ENCODE results near the gene SUN1.

The SUN1 gene

DNA sequence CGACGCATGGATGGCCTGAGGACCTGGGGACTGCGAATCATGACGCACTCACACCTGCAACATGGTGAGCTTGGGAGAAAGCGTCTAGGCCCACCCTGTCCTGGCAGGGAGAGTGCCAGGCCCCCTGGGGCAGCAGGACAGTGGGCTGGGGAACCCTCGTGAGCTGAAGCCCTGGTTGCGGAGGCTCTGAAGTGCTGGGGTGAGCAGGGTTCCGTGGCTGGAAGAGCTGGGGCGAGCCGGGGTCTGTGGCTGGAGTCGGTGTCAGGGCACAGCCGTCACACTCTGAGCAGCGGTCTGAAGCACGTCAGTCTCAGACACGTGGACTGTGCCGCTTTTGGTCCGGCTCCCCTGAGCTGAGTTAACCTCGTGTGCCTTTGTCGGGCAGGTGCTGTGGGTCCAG, 4.7 kb downstream of the SUN1 start:
- no peak for DNase-seq (ENCODE audit: low read depth, low spot score)
- TF ChIP-seq CTCF (IDR thresholded peaks at IDR 0.05; ENCODE audit: insufficient read depth, low read length, missing control alignments) = no peak
- ChIA-PET POLR2A (no interaction called here), CTCF (interaction anchor here (1.0 to 2.2 kb wide), 11 partner anchors 9 to 38 kb away, joined by 3 to 17 read pairs (median 7); no protein-coding TSS in a partner anchor)
- no peak overlapping the region for H3K4me3 ChIP-seq (ENCODE audit: low read depth, low read length)

DNA sequence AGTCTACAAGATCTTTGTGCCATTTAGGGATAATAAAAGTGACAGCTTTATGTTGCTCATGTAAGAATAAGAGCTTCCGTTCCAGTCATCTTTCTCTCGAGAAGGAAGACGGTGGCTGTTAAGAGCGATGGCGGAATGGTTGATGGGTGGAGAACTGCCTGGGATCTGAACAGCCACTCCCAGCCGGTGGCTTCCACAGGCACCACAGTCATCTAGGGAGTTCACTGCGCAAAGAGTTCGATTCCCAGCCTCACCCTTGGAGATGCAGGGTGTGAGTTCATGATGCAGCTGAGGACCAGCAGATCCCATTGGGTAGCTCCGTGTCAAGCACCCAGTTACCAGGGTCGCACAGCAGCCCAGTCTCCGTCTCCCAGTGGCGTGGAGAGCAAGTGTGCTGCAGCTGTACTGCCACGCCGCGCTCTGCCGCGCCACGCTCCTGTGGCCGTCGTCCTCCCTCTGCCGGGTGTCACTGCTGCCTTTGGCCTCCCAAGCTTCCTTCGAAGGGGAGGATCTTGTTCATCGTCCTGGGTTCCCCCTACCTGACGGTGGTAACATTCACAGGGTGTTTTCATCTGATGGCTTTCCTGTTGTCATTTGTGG, 7.8 kb downstream of the SUN1 start:
- CTCF ChIA-PET = interaction anchor here (1.7 to 1.8 kb wide), 2 partner anchors 13 to 33 kb away, joined by 5 to 8 read pairs; no protein-coding TSS in a partner anchor
- POLR2A ChIA-PET = no interaction called here

DNA sequence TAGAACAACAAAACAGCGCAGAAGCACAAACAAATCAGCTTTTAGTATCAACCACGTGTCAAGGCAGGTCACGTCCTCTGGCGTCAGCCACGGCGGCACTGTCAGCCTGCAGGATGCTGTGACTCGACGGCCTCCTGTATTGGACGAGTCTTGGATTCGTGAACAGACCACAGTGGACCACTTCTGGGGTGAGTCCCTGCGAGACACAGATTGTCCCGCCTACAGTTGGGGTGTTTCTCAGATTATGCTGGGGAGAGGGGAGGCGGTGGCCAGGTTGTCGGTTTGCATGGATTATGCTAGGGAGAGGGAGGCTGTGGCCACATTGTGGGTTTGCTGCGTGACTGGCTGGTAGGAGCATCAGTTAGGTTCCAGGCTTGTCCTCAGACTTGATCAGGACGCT, 9.7 kb downstream of the SUN1 start:
- H3K4me3 ChIP-seq (ENCODE audit: low read depth, low read length) = no peak overlapping the region
- ChIA-PET CTCF (interaction anchor here (0.8 to 1.8 kb wide), 2 partner anchors 10 to 11 kb away, joined by 4 to 5 read pairs; no protein-coding TSS in a partner anchor), POLR2A (no interaction called here)
- TF ChIP-seq CTCF (IDR thresholded peaks at IDR 0.05; ENCODE audit: insufficient read depth, low read length, missing control alignments) = no peak
- no peak for DNase-seq (ENCODE audit: low read depth, low spot score)

More for the DNA sequence above, 7.8 kb downstream of the SUN1 start:
- no peak for DNase-seq (ENCODE audit: low read depth, low spot score)
- H3K4me3 ChIP-seq (ENCODE audit: low read depth, low read length) = no peak overlapping the region
- TF ChIP-seq CTCF (IDR thresholded peaks at IDR 0.05; ENCODE audit: insufficient read depth, low read length, missing control alignments) = no peak

DNA sequence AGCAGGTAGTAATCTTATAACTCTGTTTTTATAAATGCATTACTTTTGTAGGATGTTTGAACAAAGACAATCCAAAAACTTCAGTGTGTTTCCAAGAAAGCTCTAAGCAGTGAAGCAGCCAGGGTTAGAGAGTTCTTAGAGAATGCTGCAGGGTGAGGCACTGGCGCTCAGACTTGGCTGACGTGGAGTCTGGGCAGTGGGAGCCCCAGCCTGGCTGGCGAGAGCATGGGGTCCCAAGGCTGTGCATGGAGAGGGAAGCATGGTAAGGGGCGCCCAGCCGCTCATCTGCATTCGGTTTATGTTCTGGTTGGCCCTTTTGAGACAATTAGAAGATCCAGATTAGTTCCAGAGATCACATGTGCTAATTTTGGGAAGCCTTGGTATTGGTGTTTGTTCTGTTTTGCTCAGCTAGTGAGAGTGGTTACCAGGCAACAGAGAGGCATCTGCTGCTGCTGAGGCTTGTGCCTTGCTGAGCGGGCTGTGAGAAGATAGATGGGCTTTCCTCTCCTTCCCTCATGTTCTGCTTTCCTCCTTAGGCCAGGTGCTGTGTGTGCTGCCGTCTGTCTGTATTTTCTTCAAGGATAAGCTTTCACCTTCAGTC, 10.3 kb downstream of the SUN1 start:
- TF ChIP-seq CTCF (IDR thresholded peaks at IDR 0.05; ENCODE audit: insufficient read depth, low read length, missing control alignments) = no peak
- POLR2A ChIA-PET = no interaction called here
- no peak overlapping the region for H3K4me3 ChIP-seq (ENCODE audit: low read depth, low read length)
- CTCF ChIA-PET = interaction anchor here (0.7 kb wide), 1 partner anchor 9 kb away, joined by 3 read pairs; no protein-coding TSS in a partner anchor
- DNase-seq (ENCODE audit: low read depth, low spot score) = no peak

DNA sequence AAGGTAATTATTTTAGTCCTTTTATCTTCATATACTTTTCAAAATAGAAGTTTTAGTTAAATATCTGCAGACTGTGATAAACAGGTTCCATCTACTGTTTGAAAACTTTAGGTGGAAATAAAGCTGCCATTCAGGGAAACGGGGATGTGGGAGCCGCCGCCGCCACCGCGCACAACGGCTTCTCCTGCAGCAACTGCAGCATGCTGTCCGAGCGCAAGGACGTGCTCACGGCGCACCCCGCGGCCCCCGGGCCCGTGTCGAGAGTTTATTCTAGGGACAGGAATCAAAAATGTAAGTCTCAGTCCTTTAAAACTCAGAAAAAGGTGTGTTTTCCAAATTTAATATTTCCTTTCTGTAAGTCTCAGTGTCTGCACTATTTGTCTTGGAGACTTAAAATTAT, 11.0 kb downstream of the SUN1 start:
- DNase-seq (ENCODE audit: low read depth, low spot score) = no peak
- CTCF ChIA-PET = interaction anchor here (0.7 kb wide), 1 partner anchor 10 kb away, joined by 3 read pairs; no protein-coding TSS in a partner anchor
- TF ChIP-seq CTCF (IDR thresholded peaks at IDR 0.05; ENCODE audit: insufficient read depth, low read length, missing control alignments) = no peak
- H3K4me3 ChIP-seq (ENCODE audit: low read depth, low read length) = no peak overlapping the region
- POLR2A ChIA-PET = no interaction called here

DNA sequence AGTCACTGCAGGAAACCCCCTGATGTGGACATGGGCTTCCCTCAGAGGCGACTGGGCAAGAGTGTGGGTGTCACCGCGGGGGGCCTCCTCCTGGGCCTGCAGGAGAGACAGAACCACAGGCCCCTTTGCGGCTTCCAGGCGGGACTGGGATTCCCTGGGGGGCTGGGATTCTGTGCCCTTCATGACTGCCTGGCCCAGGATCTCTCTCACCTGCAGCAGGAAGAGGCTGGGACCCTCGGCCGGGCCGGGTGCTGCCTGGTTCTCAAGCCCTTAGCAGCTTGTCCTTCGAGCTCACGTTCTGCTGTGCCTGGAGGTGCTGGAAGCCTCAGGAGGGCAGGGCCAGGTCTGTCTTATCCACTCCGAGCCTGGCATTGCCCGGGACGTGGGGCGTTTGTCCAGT, 11.8 kb downstream of the SUN1 start:
- CTCF ChIA-PET = no interaction called here
- DNase-seq (ENCODE audit: low read depth, low spot score) = no peak
- POLR2A ChIA-PET = no interaction called here
- H3K4me3 ChIP-seq (ENCODE audit: low read depth, low read length) = no peak overlapping the region
- TF ChIP-seq CTCF (IDR thresholded peaks at IDR 0.05; ENCODE audit: insufficient read depth, low read length, missing control alignments) = no peak

All from AG04449 (cell line).